GM12874 (cell line): ENCODE data around the gene HEG1.

ENCODE experiments used
- TF ChIP-seq, protein P1 (sequence below): IDR thresholded peaks from 2 replicates; pipeline ENCODE4 v1.5.1; 2011; ENCODE audit warnings: low read depth, mild to moderate bottlenecking, control low read depth, low read length, moderate library complexity; ENCODE audit not compliant: insufficient read depth

The HEG1 gene

DNA sequence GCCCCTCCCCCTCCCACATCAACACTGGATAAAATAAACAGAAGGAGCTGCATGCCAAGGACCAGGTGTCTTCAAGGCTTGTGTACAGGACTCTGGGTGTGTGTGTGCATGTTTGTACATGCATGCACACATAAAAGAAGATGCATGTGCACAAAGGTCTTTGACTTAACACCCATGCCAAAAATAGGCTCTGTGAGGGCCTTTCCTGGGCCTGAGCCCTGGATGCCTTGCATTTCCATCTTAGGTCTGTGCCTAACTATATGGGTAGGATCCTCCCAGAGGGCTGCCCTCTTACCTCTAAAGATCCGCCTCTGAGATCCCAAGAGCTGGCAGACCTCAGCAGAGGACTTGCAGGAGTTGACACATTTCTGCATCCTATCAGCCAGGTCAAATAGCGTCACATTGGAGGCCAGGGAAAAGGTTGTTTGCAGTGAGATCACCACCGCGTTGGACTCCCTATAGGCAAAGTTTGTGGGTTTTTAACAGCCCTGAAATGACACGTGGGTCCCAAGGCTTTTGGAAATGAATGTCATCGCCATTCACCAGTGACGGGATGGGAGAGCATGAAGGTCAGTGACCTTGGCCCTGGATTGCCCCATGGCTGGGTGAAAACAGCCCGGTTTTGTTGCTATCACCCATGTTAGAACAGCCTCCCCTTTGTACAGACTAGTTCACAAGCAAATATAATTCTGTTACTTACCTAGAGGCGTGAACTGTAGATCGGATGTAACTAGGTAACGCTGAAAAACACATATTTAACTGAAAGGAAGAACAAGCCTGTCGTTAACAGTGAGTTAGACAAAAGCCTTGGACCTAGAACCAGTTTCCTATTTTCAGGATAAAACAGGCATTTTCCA, 54.0 kb downstream of the HEG1 start:
- TF ChIP-seq, protein P1, sequence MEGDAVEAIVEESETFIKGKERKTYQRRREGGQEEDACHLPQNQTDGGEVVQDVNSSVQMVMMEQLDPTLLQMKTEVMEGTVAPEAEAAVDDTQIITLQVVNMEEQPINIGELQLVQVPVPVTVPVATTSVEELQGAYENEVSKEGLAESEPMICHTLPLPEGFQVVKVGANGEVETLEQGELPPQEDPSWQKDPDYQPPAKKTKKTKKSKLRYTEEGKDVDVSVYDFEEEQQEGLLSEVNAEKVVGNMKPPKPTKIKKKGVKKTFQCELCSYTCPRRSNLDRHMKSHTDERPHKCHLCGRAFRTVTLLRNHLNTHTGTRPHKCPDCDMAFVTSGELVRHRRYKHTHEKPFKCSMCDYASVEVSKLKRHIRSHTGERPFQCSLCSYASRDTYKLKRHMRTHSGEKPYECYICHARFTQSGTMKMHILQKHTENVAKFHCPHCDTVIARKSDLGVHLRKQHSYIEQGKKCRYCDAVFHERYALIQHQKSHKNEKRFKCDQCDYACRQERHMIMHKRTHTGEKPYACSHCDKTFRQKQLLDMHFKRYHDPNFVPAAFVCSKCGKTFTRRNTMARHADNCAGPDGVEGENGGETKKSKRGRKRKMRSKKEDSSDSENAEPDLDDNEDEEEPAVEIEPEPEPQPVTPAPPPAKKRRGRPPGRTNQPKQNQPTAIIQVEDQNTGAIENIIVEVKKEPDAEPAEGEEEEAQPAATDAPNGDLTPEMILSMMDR, result no peak

DNA sequence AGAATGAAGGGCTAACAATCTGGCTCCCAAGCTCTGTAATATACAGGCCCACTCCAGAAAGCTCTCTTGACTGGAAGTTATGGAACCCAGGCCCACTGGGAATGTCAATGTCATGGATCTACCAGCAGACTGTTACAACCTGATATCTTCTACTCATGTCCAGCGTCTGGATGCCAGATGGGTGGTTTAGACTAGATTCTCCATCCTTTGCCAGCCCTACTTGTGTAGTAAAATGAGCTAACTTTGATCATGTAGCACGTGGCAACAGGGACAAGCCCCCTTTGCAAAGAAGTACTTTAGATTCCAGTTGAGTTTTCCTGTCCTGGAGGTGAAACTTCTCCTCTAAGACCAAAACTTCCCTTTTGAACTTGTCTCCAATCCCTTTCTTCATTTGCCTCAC, 55.1 kb downstream of the HEG1 start:
- TF ChIP-seq, protein P1, result no peak

DNA sequence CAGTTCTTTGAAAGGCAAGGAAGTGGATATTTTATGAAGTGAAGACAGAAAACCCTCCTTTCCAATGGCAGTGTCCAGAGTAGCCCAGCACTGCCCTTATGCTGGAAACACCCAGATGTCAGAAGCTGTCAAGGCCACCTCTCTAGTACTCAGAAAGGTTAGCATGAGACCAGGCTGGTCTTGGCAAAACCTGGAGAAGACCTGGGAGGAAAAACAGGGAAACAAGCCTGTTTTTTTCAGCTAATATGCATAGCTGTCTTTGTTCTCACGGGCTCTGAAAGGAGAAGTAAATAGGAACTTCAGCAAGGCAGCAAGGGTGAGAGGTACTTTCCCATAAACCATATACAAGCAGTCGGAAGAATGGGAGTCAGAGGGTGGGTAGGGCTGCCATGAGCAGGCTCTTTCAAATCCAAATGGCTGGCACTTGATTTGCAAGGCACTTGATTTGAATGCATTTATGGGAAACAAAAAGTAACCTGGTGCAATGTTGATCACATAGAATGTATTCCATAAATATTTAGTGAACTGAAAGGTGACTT, 55.8 kb downstream of the HEG1 start:
- TF ChIP-seq, protein P1, result no peak

- TF ChIP-seq, protein P1, result no peak
Measured at GRCh38 chr3:124999317-124999716, 56.5 kb downstream of the HEG1 start.

GRCh38 chr3:124998247-124998630, 57.6 kb downstream of the HEG1 start:
- TF ChIP-seq, protein P1, result no peak

GRCh38 chr3:124997303-124998246, 58.2 kb downstream of the HEG1 start:
- TF ChIP-seq, protein P1, result no peak

- TF ChIP-seq, protein P1, result peak; percentile 62
Measured at GRCh38 chr3:124995460-124995994, 60.3 kb downstream of the HEG1 start.
